HFF-Myc (cell line): ENCODE data around the gene GPR158.
"Not testable (repeated sequence)": the region's sequence is repeated elsewhere in the genome, so short reads cannot be mapped to it uniquely, and the experiment has no call there.

Experiments used
- DNase-seq: peaks from one replicate; pipeline ENCODE4 v3.0.0-alpha.2; 2011; ENCODE audit warnings: low read depth; ENCODE audit errors: extremely low read depth
- H3K4me3 ChIP-seq: replicated peaks from 2 replicates; pipeline ENCODE4 v1.5.1; 2011; ENCODE audit warnings: low read depth, mild to moderate bottlenecking, control low read depth, low read length
- CTCF ChIP-seq: IDR thresholded peaks from 2 replicates; pipeline ENCODE4 v1.5.1; 2012; ENCODE audit warnings: mild to moderate bottlenecking, low read depth, low read length, control low read depth; ENCODE audit errors: missing control alignments

The GPR158 gene

GRCh38 chr10:25327273-25327672 is 152.5 kb downstream of the GPR158 start:
- TF ChIP-seq CTCF: no peak
- H3K4me3 ChIP-seq: no peak overlapping the region
- DNase-seq: no peak

DNA sequence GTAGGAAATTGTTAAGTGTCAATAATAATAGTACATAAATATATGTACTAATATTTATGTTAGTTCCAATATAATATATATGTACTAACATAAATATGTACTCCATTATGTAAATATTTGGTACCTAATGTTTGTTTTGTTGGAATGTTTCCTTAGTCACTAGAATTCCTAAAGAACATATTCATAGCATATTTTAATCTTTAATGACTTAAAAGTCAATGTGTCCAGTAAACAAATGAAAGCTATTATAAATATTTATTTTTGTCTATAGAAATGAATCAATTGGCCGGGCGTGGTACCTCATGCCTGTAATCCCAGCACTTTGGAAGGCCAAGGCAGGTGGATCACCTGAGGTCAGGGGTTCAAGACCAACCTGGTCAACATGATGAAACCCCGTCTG is 153.6 kb downstream of the GPR158 start:
- no peak for DNase-seq
- TF ChIP-seq CTCF: no peak
- H3K4me3 ChIP-seq: no peak overlapping the region

DNA sequence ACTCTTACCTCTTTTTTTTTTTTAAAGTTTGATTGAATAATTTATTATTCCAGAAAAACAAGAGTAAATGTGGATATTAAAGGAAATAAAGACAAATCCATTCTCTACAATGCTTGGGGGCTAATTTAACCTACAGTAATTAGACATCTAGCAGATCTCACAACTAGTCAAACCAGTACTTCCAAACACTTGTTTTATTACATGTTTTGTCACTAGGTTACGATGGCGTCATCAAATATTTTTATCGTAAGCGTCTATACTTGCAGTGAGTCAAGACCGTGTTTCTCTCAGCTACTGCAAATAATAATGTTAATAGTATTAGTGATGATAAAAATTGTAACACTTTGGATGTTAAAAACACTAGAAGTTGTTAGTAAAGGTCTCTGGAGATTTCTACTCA is 154.8 kb downstream of the GPR158 start:
- not testable (repeated sequence) for H3K4me3 ChIP-seq, DNase-seq

DNA sequence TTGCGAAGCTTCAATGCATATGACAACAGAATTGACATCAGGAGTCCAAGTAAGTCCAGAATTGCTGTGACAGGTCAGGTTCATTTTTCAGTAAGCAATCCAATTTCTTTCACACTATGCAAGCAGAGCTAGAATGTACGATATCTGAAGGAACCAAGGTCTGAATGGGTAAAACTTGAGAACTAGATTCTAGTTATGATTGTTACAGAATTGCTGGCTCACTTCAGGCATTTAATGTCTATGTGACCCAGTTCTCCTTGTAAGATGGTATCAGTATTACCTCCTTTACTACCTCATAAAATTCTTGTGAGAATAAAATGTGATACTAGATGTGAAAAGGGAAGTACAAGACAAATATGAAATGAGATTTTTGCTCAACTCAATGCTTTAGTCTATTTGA is 159.6 kb downstream of the GPR158 start:
- DNase-seq: no peak
- H3K4me3 ChIP-seq: no peak overlapping the region
- TF ChIP-seq CTCF: no peak

DNA sequence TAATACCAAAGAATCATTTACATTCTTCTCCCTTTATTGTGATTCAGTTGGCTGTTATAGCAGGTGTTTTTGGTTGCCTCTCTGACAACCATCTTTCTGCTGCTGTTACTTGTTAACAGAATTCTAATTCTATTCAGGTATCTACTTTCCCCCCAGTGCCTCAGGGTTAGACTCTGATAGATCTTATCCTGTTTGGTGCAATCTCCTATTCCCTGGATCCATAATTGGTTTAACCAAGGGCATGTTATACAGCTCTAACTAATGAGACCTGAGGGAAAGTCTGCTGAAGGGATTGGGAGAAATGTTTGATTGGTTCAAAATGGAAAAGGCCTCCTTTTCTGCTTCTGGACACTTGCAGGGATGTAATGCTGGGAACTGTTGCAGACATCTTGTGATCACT is 161.5 kb downstream of the GPR158 start:
- no peak overlapping the region for H3K4me3 ChIP-seq
- no peak for TF ChIP-seq CTCF
- DNase-seq: no peak

DNA sequence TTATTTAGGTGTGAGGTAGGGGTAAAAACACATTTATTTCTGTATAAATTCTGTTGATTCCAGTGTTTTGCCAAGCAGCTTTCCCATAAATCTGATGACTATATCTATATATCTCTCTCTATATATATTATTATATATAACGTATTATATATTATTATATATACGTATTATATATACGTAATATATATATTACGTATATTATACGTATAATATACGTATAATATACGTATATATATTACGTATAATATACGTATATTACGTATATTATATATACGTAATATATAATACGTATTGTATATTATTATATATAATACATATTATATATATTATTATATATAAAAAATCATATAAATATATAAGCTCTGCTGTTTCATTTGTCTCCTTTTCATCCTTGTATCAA is 163.5 kb downstream of the GPR158 start:
- no peak for DNase-seq
- H3K4me3 ChIP-seq: no peak overlapping the region
- TF ChIP-seq CTCF: no peak

- H3K4me3 ChIP-seq: no peak overlapping the region
- no peak for TF ChIP-seq CTCF
- no peak for DNase-seq
Observed at GRCh38 chr10:25339966-25340365, 165.2 kb downstream of the GPR158 start.
